Immature natural killer cell (primary cell): ENCODE results near the gene SMIM1. TPM values are rescaled to one million over a fixed set of nuclear protein-coding genes. Genes with fewer than 3 reads are reported as not detected.

Experiments
- DNase-seq, 3 donors: peaks; one replicate each; pipeline ENCODE4 v3.0.0; 2022; ENCODE audit warnings: mixed read lengths in 1 of 3
- H3K27ac Mint-ChIP-seq, 6 donors: one replicate each; pipeline ENCODE4 v1.8.0; 2020; ENCODE audit warnings: mixed read lengths in 6 of 6, mild to moderate bottlenecking in 5 of 6, inconsistent platforms in 4 of 6, moderate library complexity in 3 of 6
- H3K27me3 Mint-ChIP-seq, 3 donors: one replicate each; pipeline ENCODE4 v1.8.0; 2020 to 2021; ENCODE audit warnings: low read depth in 3 of 3, mild to moderate bottlenecking in 3 of 3, mixed read lengths in 3 of 3, moderate library complexity in 3 of 3, inconsistent platforms in 1 of 3
- H3K36me3 Mint-ChIP-seq, 3 donors: one replicate each; pipeline ENCODE4 v1.8.0; 2020; ENCODE audit warnings: mixed read lengths in 3 of 3, inconsistent platforms in 2 of 3, mild to moderate bottlenecking in 2 of 3
- H3K4me1 Mint-ChIP-seq, 2 donors: one replicate each; pipeline ENCODE4 v1.8.0; 2020; ENCODE audit warnings: inconsistent platforms in 2 of 2, mild to moderate bottlenecking in 2 of 2, mixed read lengths in 2 of 2, moderate library complexity in 1 of 2
- H3K4me3 Mint-ChIP-seq, 5 donors: one replicate each; pipeline ENCODE4 v1.8.0; 2020; ENCODE audit warnings: mild to moderate bottlenecking in 5 of 5, mixed read lengths in 5 of 5, inconsistent platforms in 3 of 5, moderate library complexity in 3 of 5
- H3K9me3 Mint-ChIP-seq, 6 donors: one replicate each; pipeline ENCODE4 v1.8.0; 2020; ENCODE audit warnings: mild to moderate bottlenecking in 6 of 6, mixed read lengths in 6 of 6, inconsistent platforms in 4 of 6, moderate library complexity in 3 of 6
- polyA plus RNA-seq, 3 donors: library from polyadenylated mRNA; unstranded; fragments of 300-500 nt; fragmentation: Illumina TruSeq; gene quantifications; one replicate each; pipeline ENCODE4 v1.2.3, GENCODE V29; 2021

The SMIM1 gene
- polyA plus RNA-seq, 3 donors from 2014 or later = 0.96 TPM; not detected in 2

DNA sequence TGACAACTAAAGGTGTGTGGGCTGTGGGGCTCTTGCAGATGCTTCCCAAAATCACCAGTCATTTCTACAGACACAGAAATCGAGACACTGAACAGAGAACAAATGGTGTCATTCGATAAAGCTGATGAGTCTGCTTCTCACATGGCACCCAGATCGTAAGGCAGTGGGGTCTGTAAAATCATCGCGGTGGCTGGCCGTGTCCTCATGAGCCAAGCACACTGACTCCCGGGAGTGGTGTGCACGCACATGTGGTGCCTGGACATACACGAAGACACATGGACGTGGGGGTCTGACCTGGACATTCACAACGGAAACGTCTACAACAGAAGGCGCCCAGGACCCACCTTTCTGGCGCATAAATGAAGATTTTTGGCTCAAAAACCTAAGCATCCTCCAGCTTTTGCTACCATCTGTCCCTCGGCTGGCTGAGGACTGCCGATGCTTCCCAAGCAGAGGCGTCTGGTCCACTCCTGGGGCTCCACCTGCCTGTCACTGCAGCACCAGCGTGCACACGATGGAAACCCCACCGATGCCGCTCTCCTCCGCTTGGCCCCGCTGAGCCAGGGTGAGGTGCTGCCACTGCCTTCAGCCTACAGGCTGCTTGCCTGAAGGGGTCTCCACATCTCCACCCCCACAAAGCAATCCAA is 6.8 kb downstream of the SMIM1 start:
- Mint-ChIP-seq H3K27me3 (peaks cover 0 to 2% (median 2%) of the 10 kb centered on the region in 3 donors), H3K9me3 (no peaks in the 10 kb centered on the region), H3K4me1 (peaks cover 0 to 5% of the 10 kb centered on the region in 2 donors), H3K4me3 (no peak overlapping the region), H3K27ac (no peak overlapping the region), H3K36me3 (peaks cover 10 to 36% (median 17%) of the 10 kb centered on the region in 3 donors)
- DNase-seq = no peak

DNA sequence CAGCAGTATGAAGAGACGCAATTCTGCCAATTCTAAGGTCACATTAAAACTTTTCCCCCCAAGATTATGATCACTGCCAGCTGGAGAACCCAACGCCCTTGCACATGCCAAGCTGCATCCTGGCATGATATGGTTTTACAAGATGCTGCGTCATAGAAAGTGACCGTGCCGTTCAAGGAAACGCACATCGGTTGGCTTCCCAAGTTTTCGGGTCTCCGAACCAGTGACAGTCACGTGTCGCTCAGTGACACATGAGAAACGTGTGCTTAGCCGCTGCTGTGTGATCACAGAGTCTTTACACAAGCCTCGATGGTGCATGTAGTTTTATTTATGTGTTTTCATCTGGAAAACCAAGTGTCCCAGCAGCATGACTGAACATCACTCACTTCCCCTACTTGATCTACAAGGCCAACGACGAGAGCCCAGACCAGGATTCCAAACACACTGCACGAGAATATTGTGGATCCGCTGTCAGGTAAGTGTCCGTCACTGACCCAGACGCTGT is 7.4 kb downstream of the SMIM1 start:
- H3K4me3 Mint-ChIP-seq = no peak overlapping the region
- H3K27me3 Mint-ChIP-seq = peaks cover 0 to 2% (median 2%) of the 10 kb centered on the region in 3 donors
- H3K27ac Mint-ChIP-seq = peak overlapping the region in 1 of 6 donors; percentile 4
- peaks cover 0 to 4% of the 10 kb centered on the region in 2 donors for H3K4me1 Mint-ChIP-seq
- DNase-seq = no peak
- H3K9me3 Mint-ChIP-seq = no peaks in the 10 kb centered on the region
- H3K36me3 Mint-ChIP-seq = peaks cover 10 to 39% (median 17%) of the 10 kb centered on the region in 3 donors

DNA sequence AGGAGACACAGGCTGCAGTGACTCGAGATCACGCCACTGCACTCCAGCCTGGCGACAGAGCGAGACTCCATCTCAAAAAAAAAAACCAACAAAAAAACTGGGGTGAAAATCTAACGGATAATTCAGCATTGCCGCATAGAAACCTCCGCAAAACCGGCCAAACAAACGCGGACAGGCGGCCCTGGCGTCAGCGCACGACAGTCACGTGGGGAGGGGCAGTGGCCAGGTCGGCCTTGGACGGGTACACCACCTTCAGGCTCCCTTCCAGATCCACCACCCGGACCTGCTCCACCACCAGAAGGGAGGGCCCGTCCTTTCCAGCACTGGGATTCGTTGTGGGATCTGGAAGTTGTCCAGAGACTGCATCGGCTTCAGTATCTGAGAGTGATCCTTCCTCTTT is 8.4 kb downstream of the SMIM1 start:
- Mint-ChIP-seq H3K36me3 (peaks cover 13 to 45% (median 23%) of the 10 kb centered on the region in 3 donors), H3K27me3 (peaks cover 0 to 4% (median 0%) of the 10 kb centered on the region in 3 donors), H3K4me1 (no peaks in the 10 kb centered on the region), H3K4me3 (no peak overlapping the region), H3K9me3 (no peaks in the 10 kb centered on the region), H3K27ac (no peak overlapping the region)
- no peak for DNase-seq

DNA sequence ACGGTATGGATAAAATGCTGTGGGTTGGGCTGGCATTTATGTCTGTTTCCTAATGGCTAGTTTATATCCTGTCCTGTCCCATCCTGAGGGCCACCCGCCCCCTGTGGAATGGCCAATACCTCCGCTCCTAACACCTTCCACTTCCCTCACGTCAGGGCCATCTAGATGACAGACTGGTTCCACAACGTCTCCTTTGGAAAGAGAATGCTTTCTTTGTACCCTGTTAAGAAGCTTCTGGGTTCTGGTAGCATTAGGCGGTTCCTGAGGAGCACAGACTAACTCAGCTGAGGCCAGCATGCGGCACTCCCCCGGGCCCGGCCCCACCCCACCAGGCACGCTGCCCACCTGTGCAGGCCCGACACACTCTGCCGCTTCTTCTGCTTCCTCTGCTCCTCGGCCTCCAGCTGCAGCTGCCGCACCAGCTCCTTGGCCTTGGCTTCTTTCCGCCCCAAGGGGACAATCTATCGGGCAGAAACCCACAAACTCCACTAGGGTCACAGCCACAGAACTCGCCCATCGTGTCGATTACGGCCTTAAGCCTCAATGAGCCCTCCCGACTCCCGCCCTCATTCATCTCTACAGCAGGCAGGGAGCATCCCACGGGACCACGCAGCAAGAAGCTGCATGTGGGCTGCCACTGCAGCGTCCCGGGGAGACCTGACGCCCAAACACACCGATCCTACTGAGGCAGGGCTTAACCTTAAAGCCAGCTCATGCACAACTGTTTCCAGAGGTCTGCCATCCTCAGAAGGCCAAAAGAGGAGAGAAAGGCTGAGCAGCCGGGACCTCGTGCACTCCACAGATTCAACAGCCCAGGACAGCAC is 11.3 kb downstream of the SMIM1 start:
- Mint-ChIP-seq H3K27ac (no peak overlapping the region), H3K27me3 (peaks cover 3 to 9% (median 6%) of the 10 kb centered on the region in 3 donors), H3K9me3 (no peaks in the 10 kb centered on the region), H3K4me3 (no peak overlapping the region), H3K36me3 (peaks cover 13 to 51% (median 23%) of the 10 kb centered on the region in 3 donors), H3K4me1 (peaks cover 15 to 16% of the 10 kb centered on the region in 2 donors)
- no peak for DNase-seq

DNA sequence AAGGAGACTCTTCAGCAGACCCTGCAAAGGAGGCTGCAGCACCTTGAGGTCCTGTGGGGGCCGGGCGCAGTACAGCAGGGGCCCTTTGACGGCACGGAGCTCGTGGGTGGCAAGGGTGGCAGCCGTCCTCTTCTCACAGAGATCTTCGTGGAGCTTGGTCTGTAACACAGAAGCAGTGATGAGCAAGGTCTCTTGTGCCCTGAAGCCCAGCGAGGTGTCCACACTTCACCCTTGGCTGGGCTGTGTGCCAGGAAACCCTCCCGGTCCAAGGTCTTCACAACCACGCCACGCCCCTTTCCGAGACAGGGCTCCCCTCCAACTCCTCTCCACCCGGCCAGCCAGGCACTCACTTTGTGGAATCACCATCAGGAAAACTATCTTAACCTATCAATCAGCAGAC is 12.5 kb downstream of the SMIM1 start:
- peaks cover 20 to 21% of the 10 kb centered on the region in 2 donors for H3K4me1 Mint-ChIP-seq
- DNase-seq = no peak
- no peaks in the 10 kb centered on the region for H3K9me3 Mint-ChIP-seq
- no peak overlapping the region for H3K27ac Mint-ChIP-seq
- H3K27me3 Mint-ChIP-seq = peaks cover 3 to 9% (median 6%) of the 10 kb centered on the region in 3 donors
- H3K36me3 Mint-ChIP-seq = peaks cover 8 to 40% (median 17%) of the 10 kb centered on the region in 3 donors
- no peak overlapping the region for H3K4me3 Mint-ChIP-seq

DNA sequence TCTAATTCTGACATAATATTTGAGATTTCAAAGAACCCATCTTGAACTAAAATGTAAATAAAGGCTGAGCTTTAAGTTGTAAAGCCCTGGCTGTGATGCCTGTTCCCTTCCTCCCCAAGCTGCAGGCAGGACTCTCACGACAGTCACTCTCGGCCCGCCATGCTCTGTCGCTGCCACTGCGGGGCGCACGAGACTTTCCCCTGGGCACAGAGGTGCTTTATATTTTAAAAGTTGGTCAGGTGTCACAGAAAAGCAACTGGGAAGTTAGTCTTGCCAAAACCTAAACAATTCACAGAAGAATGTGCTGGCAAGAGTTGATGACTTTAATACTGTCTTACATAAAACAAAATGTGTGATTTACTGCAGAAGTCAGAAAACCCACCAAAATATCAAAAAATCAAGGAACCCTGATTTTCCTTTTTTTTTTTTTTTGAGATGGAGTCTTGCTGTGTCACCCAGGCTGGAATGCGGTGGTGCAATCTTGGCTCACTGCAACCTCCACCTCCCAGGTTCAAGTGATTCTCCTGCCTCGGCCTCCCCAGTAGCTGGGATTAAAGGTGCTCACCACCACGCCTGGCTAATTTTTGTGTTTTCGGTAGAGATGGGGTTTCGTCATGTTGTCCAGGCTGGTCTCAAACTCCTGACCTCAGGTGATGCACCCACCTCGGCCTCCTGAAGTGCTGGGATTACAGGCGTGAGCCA is 13.1 kb downstream of the SMIM1 start:
- Mint-ChIP-seq H3K36me3 (peaks cover 3 to 35% (median 12%) of the 10 kb centered on the region in 3 donors), H3K4me3 (no peak overlapping the region), H3K9me3 (no peaks in the 10 kb centered on the region), H3K27me3 (peaks cover 3 to 9% (median 6%) of the 10 kb centered on the region in 3 donors), H3K27ac (no peak overlapping the region), H3K4me1 (peaks cover 20 to 21% of the 10 kb centered on the region in 2 donors)
- DNase-seq = no peak

DNA sequence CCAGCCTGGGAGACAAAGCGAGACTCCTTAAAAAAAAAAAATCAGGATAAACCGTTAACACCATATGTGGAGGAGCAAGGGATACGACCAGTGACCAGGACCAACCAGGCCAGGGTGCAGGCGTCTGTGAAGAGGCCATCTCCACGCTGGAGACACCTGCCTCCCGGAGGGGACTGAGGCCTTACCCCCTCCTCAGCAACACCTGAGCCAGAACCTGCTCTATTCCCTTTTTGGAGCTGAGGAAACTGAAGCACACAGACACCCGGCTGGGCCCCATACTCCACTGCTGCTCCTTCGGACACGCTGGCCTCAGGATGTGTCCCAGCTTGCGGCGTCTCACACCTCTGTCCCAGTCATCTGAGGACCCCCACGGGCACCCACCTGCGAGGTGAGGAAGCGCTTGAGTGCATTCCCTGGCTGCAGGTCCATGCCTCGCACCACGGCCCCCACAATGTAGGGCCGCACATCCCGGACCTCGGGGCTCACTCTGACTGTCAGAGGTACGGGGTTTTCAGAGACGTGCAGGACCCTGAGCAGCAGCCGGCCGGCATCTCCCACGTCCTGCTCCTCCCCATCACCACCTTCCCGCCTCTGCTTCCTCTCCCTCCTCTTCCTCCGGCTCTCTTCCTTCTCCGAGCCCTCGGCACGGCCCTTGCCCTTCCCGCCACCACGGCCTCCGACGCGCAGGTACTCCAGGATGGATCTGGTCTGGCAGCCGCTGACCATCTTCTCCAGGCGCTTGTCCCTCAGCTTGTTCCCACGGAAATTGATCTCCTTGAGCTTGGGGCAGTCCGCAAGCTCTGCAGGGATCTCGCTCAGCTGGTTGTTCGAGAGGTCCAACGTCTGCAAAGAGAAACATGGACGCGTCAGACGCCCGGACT is 14.2 kb downstream of the SMIM1 start:
- H3K27me3 Mint-ChIP-seq = peaks cover 3 to 9% (median 6%) of the 10 kb centered on the region in 3 donors
- peaks cover 21 to 23% of the 10 kb centered on the region in 2 donors for H3K4me1 Mint-ChIP-seq
- peak overlapping the region in 5 of 6 donors; percentile 40 to 90 (median 81) for H3K27ac Mint-ChIP-seq
- H3K9me3 Mint-ChIP-seq = no peaks in the 10 kb centered on the region
- DNase-seq = no peak
- H3K36me3 Mint-ChIP-seq = peaks cover 3 to 29% (median 12%) of the 10 kb centered on the region in 3 donors
- H3K4me3 Mint-ChIP-seq = peak overlapping the region in 1 of 5 donors; percentile 38

DNA sequence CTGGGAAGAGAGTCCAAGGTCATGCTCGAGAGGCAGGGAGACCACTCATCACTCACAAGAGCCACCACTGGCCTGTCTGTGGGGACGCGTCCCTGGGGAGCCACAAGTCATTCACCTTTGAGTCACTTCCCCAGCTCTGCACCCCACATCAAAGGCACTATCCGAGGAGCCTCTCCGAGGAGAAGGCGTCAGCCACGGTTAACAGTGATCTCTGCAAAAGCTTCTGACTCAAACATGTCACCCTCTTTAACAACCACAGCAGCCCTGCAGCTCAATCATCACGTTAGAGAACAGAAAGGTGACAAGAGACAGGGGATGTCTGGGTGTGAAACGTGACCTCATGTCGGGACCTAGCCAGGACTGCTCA is 14.8 kb downstream of the SMIM1 start:
- Mint-ChIP-seq H3K27me3 (peaks cover 3 to 7% (median 6%) of the 10 kb centered on the region in 3 donors), H3K27ac (peak overlapping the region in 5 of 6 donors; percentile 40 to 90 (median 83)), H3K4me1 (peaks cover 25 to 28% of the 10 kb centered on the region in 2 donors), H3K36me3 (peaks cover 3 to 23% (median 9%) of the 10 kb centered on the region in 3 donors), H3K4me3 (peak overlapping the region in 2 of 5 donors; percentile 29 to 38), H3K9me3 (no peaks in the 10 kb centered on the region)
- peak in 2 of 3 donors; percentile 44 to 53 for DNase-seq

DNA sequence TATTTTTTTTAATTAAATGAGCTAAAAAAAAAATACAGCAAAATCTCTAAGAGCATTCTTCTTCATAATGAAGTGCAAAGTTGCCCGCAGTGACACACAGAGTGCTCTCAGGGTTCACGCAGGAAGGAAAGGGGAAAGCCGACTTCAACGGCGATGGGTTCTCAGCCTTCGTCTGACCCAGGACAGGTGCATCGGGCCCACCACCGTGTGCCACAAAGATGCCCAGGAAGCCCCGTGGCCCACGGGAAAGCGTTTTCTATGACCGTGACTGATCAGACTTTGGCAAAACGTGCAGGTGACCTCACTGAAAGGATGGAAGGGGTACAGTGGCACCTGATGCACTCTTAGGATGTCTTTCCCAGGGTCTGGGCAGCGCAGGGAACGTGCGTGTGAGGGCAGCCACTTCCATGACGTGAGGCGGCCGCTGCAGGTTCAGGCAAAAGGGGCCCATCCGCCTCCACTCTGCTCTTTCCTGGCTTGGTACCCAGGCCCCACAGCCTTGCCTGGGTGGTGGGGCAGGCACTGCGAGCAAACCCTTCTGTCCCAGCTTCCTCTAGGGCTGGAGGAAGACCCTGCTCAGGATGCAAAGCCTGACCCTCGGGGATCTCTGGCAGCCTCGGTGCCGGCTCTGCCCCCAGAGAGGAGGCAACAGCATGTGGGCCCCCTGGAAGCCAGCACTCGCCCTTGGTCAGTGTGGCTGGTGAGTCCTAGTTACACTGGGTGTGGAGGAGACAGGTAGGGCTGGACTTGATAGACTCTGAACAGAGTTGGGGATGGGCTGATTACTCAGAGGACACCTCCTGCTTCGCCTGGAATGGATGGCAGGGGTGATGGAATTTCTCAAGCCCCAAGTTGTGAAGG is 15.4 kb downstream of the SMIM1 start:
- peaks cover 3 to 7% (median 6%) of the 10 kb centered on the region in 3 donors for H3K27me3 Mint-ChIP-seq
- H3K36me3 Mint-ChIP-seq = peaks cover 3 to 19% (median 9%) of the 10 kb centered on the region in 3 donors
- H3K4me1 Mint-ChIP-seq = peaks cover 31 to 34% of the 10 kb centered on the region in 2 donors
- peak in 1 of 3 donors; percentile 16 for DNase-seq
- no peaks in the 10 kb centered on the region for H3K9me3 Mint-ChIP-seq
- H3K27ac Mint-ChIP-seq = peak overlapping the region in 5 of 6 donors; percentile 81 to 90 (median 83)
- H3K4me3 Mint-ChIP-seq = peak overlapping the region in 2 of 5 donors; percentile 29 to 38

DNA sequence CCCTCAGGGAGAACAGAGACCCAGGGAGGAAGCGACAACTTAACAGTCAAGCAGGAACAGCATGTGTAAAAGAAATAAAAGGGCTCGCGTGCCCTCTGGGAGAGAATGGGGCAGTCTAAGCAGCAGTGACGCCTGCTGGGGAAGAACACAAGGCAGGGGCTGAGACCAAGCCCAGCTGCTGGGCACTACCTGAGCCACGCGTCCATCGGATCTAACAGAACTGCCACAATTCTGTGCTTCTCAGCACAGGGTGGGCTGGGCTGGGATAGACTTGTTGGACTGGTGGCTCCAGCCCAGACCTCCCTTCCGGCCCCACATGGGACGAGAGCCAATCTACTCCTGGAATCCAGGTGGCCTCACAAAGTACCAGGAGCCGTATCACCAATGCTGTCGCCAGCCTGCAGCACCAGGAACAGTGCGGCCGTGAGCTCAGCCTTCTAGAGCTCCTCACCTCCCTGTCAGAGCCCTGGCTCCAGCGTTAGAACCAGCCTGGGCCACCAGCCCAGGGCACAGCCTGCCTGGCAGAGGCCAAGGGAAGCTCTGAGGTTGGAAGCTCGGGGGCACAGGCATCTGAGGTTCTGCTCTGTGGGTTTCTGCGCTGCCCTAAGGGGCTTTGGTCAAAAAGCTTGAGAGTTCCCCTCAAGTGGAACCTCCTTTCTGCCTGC is 16.3 kb downstream of the SMIM1 start:
- Mint-ChIP-seq H3K27ac (peak overlapping the region in 2 of 6 donors; percentile 77 to 81), H3K9me3 (no peaks in the 10 kb centered on the region), H3K4me1 (peaks cover 41 to 43% of the 10 kb centered on the region in 2 donors), H3K36me3 (peaks cover 3 to 19% (median 9%) of the 10 kb centered on the region in 3 donors), H3K4me3 (no peak overlapping the region), H3K27me3 (peaks cover 3 to 7% (median 6%) of the 10 kb centered on the region in 3 donors)
- DNase-seq = no peak

DNA sequence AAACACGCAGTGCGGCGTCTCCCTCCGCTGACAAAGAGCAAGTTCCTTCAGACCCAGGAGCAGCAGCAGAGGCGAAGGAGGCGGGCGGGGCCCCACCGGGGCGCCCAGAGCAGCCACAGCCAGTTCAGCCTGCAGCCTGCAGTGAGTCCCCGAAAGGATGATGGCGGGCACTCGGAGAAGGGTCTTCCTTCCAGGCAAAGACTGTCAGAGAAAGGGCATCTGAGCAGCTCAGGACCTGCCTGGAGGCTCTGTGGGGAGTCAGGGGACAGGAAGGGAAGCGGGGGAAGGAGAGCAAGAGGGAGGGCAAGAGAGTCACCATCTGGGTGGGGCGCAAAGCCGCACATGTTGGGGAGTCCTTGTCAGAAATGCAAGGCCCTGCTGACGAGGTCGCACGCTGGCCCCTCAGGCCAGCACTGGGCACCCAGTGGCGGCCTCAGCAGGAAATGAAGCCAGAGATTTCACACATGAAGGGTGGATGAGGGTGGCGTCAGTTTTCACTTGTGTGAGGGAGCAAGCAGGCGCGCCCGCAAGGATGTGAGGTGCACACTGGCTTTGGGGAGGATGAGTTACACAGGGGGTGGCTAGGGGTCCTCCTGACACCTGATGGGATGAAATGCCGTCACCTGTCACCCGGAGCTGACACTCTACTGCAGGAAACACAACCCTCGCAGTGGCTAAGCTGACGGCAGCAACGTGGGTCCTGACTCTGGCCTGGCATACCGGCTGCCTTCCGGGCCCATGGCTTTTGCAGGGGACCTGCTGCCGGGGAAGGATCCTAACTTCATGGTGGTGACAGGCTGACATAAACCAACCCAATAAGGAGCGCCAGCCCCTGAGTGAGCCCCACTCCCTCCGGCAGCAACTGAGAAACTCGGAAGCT is 17.1 kb downstream of the SMIM1 start:
- Mint-ChIP-seq H3K4me3 (no peak overlapping the region), H3K27ac (peak overlapping the region in 1 of 6 donors; percentile 83), H3K36me3 (peaks cover 3 to 12% (median 5%) of the 10 kb centered on the region in 3 donors), H3K4me1 (peaks cover 48 to 50% of the 10 kb centered on the region in 2 donors), H3K27me3 (peaks cover 3 to 7% (median 6%) of the 10 kb centered on the region in 3 donors), H3K9me3 (no peaks in the 10 kb centered on the region)
- no peak for DNase-seq
